ENCODE data around the gene GALNTL6. TPM values are rescaled to one million over a fixed set of nuclear protein-coding genes. Genes with fewer than 3 reads are reported as not detected.

The GALNTL6 gene
- total and polyA plus RNA-seq, 4 donors, result 0.08 to 0.09 (median 0.09) TPM; not detected in 1

DNA sequence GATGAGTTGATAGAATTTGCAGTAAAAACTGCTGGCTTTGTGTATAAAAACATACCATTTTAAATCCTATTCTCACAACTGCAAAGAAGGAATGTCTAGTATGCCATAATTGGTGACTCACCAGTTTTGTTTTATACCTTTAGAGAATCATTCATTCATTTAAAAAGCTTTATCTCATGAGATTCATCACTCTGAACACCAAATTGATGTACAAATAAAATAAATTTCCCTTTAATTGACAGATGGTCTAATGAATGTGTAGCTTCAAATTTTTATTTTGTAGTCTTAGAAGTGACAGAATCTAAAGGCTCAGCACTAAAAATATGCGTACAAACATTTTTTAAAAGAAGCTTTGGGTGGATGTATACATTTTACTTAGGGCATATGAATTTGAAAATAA lies 492.5 kb downstream of the GALNTL6 start:
- Histone ChIP-seq H3K4me3 (no peak overlapping the region), H3K27ac (ENCODE audit: low read depth in 1 of 2, low read length in 1 of 2) (no peak overlapping the region), H3K36me3 (ENCODE audit: control insufficient read depth in 4 of 4, insufficient read depth in 4 of 4, low read length in 4 of 4) (no peaks in the 10 kb centered on the region), H3K9me3 (ENCODE audit: control insufficient read depth in 4 of 4, insufficient read depth in 3 of 4, low read length in 3 of 4) (no peaks in the 10 kb centered on the region), H3K4me1 (ENCODE audit: control insufficient read depth in 5 of 5, insufficient read depth in 5 of 5, low read length in 5 of 5) (no peaks in the 10 kb centered on the region), H3K9ac (ENCODE audit: insufficient read depth in 1 of 2, low read length in 2 of 2) (no peak overlapping the region), H3K27me3 (ENCODE audit: control insufficient read depth in 3 of 3, insufficient read depth in 3 of 3, low read length in 2 of 3) (no peaks in the 10 kb centered on the region)
- TF ChIP-seq, protein P1, sequence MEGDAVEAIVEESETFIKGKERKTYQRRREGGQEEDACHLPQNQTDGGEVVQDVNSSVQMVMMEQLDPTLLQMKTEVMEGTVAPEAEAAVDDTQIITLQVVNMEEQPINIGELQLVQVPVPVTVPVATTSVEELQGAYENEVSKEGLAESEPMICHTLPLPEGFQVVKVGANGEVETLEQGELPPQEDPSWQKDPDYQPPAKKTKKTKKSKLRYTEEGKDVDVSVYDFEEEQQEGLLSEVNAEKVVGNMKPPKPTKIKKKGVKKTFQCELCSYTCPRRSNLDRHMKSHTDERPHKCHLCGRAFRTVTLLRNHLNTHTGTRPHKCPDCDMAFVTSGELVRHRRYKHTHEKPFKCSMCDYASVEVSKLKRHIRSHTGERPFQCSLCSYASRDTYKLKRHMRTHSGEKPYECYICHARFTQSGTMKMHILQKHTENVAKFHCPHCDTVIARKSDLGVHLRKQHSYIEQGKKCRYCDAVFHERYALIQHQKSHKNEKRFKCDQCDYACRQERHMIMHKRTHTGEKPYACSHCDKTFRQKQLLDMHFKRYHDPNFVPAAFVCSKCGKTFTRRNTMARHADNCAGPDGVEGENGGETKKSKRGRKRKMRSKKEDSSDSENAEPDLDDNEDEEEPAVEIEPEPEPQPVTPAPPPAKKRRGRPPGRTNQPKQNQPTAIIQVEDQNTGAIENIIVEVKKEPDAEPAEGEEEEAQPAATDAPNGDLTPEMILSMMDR (IDR thresholded peaks at IDR 0.05; ENCODE audit: control extremely low read depth, extremely low read depth), result no peak
- WGBS, 2 donors, result 93 to 95% methylated on average over 1 of the region's 1 CpG
- DNase-seq (no peak), ATAC-seq (ENCODE audit: insufficient read depth, low FRiP score) (no peak)

DNA sequence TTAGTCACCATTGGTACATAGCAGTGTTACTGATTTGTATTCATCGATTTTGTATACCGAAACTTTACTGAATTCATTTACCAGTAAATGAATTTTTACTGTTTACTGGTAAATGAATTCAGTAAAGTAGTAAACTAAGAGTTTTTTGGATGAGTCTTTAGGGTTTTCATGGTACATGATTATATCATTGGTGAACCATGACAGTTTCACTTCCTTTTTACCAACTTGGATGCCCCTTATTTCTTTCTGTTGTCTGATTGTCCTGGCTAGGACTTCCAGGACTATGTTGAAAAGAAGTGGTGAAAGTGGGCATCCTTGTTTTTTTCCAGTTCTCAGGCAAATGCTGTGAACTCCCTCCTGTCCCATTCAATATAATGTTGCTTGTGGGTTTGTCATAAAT lies 494.9 kb downstream of the GALNTL6 start:
- Histone ChIP-seq H3K36me3 (ENCODE audit: control insufficient read depth in 4 of 4, insufficient read depth in 4 of 4, low read length in 4 of 4) (no peaks in the 10 kb centered on the region), H3K9ac (ENCODE audit: insufficient read depth in 1 of 2, low read length in 2 of 2) (no peak overlapping the region), H3K4me3 (no peak overlapping the region), H3K4me1 (ENCODE audit: control insufficient read depth in 5 of 5, insufficient read depth in 5 of 5, low read length in 5 of 5) (no peaks in the 10 kb centered on the region), H3K9me3 (ENCODE audit: control insufficient read depth in 4 of 4, insufficient read depth in 3 of 4, low read length in 3 of 4) (no peaks in the 10 kb centered on the region), H3K27me3 (ENCODE audit: control insufficient read depth in 3 of 3, insufficient read depth in 3 of 3, low read length in 2 of 3) (no peaks in the 10 kb centered on the region), H3K27ac (ENCODE audit: low read depth in 1 of 2, low read length in 1 of 2) (no peak overlapping the region)
- no peak for ATAC-seq (ENCODE audit: insufficient read depth, low FRiP score)
- TF ChIP-seq, protein P1 (IDR thresholded peaks at IDR 0.05; ENCODE audit: control extremely low read depth, extremely low read depth), result no peak
- DNase-seq, result no peak
- 92 to 96% methylated on average over 2 of the region's 2 CpGs for WGBS, 2 donors

DNA sequence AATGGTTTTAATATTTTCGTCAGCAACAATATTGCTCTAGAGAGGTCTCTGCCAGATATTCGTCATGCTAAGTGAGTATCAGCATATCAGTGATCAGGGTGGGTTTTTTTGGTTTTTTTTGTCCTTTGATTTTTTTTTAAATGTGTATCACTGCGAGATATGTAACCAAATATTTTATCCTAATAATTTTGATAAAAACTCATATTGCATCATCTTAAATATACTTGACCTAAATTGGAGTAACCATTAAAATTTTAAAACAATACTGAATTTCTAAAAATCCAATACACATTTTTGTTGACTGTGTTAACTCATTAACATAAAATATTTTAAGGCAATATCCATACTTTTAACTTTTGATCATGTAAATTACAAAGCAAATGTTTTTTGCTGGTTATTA lies 498.5 kb downstream of the GALNTL6 start:
- Histone ChIP-seq H3K4me1 (ENCODE audit: control insufficient read depth in 5 of 5, insufficient read depth in 5 of 5, low read length in 5 of 5) (no peaks in the 10 kb centered on the region), H3K9me3 (ENCODE audit: control insufficient read depth in 4 of 4, insufficient read depth in 3 of 4, low read length in 3 of 4) (no peaks in the 10 kb centered on the region), H3K36me3 (ENCODE audit: control insufficient read depth in 4 of 4, insufficient read depth in 4 of 4, low read length in 4 of 4) (no peaks in the 10 kb centered on the region), H3K27ac (ENCODE audit: low read depth in 1 of 2, low read length in 1 of 2) (no peak overlapping the region), H3K27me3 (ENCODE audit: control insufficient read depth in 3 of 3, insufficient read depth in 3 of 3, low read length in 2 of 3) (no peaks in the 10 kb centered on the region), H3K9ac (ENCODE audit: insufficient read depth in 1 of 2, low read length in 2 of 2) (no peak overlapping the region), H3K4me3 (no peak overlapping the region)
- TF ChIP-seq, protein P1 (IDR thresholded peaks at IDR 0.05; ENCODE audit: control extremely low read depth, extremely low read depth), result no peak
- no peak for ATAC-seq (ENCODE audit: insufficient read depth, low FRiP score)
- DNase-seq, result no peak
- 79 to 91% methylated on average over 3 of the region's 3 CpGs for WGBS, 2 donors

DNA sequence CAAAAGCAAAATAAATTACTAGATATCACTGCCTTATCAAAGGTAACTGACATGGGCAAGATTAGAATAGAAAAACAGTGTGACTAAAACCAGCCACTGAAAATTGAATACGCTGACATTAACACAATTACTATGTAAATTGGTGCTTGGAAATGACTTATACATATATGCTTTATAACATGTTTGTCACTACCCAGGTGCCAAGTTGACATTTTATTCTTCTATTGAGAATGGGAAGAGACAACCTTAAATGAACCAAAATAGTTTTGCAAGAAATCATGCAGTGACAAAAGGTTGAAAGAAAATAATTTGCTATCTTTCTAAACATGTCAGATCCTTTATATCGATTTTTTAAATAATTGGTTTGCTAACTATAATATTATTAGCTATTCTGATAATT lies 510.1 kb downstream of the GALNTL6 start:
- H3K9me3 ChIP-seq (ENCODE audit: control insufficient read depth in 4 of 4, insufficient read depth in 3 of 4, low read length in 3 of 4), result no peaks in the 10 kb centered on the region
- no peak overlapping the region for H3K27ac ChIP-seq (ENCODE audit: low read depth in 1 of 2, low read length in 1 of 2)
- no peak for ATAC-seq (ENCODE audit: insufficient read depth, low FRiP score)
- no peaks in the 10 kb centered on the region for H3K27me3 ChIP-seq (ENCODE audit: control insufficient read depth in 3 of 3, insufficient read depth in 3 of 3, low read length in 2 of 3)
- no peak overlapping the region for H3K9ac ChIP-seq (ENCODE audit: insufficient read depth in 1 of 2, low read length in 2 of 2)
- no peaks in the 10 kb centered on the region for H3K4me1 ChIP-seq (ENCODE audit: control insufficient read depth in 5 of 5, insufficient read depth in 5 of 5, low read length in 5 of 5)
- WGBS, 2 donors, result 83 to 92% methylated on average over 2 of the region's 2 CpGs
- H3K4me3 ChIP-seq, result no peak overlapping the region
- DNase-seq, result no peak
- TF ChIP-seq, protein P1 (IDR thresholded peaks at IDR 0.05; ENCODE audit: control extremely low read depth, extremely low read depth), result no peak
- no peaks in the 10 kb centered on the region for H3K36me3 ChIP-seq (ENCODE audit: control insufficient read depth in 4 of 4, insufficient read depth in 4 of 4, low read length in 4 of 4)
